Uterus (tissue), 2 donors: ENCODE results near the gene STOML1.

Experiments
- POLR2A ChIP-seq, 2 donors: fragments of 450-650 bp; IDR thresholded peaks; one replicate each; pipeline ENCODE4 v1.6.1; 2016; ENCODE audit warnings: antibody characterized with exemption in 2 of 2, mild to moderate bottlenecking in 1 of 2, moderate library complexity in 1 of 2
- TF ChIP-seq, protein P1 (sequence below), 4 experiments: fragments of 200-600 bp in 2 of 4; fragments of 450-650 bp in 2 of 4; sonication (generic) in 2 of 4; IDR thresholded peaks; one replicate each; pipeline ENCODE4 v1.5.1; 2016 to 2019; ENCODE audit warnings: antibody characterized with exemption in 4 of 4, mild to moderate bottlenecking in 2 of 4, moderate library complexity in 1 of 4

DNA sequence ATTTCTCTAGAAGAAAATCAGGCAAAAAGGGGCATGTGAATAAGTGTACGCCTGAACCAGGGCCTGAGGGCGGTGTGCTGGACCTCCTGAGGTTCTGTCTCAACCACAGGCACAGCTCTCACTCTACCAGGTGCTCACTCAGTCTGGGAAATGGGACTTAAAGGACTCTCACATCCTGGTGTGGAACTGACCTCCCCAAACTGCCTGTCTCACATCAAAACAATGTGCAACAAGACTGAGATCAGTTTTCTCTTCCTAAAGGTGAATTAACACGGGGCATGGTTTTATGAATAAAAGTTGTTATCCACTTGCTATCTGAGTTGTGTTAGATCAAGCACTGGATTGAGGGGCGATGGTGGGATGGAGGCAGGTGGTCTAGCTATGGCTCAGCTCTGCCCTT, 4.8 kb downstream of the STOML1 start:
- no peak for TF ChIP-seq POLR2A (IDR thresholded peaks at IDR 0.05)
- TF ChIP-seq, protein P1, sequence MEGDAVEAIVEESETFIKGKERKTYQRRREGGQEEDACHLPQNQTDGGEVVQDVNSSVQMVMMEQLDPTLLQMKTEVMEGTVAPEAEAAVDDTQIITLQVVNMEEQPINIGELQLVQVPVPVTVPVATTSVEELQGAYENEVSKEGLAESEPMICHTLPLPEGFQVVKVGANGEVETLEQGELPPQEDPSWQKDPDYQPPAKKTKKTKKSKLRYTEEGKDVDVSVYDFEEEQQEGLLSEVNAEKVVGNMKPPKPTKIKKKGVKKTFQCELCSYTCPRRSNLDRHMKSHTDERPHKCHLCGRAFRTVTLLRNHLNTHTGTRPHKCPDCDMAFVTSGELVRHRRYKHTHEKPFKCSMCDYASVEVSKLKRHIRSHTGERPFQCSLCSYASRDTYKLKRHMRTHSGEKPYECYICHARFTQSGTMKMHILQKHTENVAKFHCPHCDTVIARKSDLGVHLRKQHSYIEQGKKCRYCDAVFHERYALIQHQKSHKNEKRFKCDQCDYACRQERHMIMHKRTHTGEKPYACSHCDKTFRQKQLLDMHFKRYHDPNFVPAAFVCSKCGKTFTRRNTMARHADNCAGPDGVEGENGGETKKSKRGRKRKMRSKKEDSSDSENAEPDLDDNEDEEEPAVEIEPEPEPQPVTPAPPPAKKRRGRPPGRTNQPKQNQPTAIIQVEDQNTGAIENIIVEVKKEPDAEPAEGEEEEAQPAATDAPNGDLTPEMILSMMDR (IDR thresholded peaks at IDR 0.05) = no peak
